ENCODE results near the gene TXNDC15.

Gene TXNDC15

DNA sequence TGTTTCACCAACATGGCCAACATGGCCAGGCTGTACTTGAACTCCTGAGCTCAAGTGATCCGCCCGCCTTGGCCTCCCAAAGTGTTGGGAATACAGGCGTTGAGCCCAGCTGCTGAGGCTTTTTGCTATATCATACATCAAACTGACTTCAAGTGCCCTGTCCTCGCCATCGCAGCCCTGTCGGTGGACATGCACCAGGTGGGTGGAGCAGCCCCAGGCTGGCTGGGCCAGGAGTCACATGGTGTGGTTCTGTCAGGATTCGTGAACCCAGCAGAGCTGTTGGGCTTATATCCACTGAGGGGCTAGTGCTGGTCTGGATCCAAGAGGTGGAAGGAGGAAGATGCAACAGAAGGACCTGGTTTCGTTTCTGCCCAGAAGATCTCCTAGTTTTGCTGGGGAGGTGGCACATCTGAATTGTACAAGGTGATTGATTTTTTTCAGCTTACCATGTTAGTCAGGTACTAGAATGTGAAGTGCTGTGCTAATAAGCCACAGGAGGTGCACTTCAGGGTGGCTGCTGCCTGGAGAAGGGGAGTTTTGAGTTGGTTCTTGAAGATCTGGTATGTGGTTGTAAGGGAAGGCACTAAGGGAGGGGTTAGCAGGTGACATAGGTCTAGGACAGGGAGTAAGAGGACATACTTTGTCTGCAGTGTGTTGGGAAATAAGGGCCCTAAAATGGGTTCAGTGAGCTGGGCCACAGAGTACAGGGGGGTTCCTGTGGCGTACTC, 46.8 kb downstream of the TXNDC15 start:
- no peak for DNase-seq (ENCODE audit: low read depth in 2 of 2)

DNA sequence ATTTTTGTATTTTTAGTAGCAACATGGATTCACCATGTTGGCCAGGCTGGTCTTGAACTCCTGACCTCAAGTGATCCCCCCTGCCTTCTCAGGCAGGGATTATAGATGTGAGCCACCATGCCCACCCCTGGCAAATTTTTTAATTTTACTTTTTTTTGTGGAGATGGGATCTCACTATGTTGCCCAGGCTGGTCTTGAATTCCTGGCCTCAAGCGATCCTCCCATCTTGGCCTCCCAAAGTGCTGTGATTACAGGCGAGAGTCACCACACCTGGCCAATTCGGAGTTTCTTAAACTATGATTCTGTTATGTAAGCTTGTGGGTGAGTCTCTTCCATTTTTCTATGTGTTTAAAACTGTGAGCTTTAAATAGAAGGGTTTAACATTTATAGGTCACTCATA, 58.3 kb downstream of the TXNDC15 start:
- DNase-seq (ENCODE audit: low read depth in 2 of 2), result no peak

GRCh38 chr5:134934202-134934601, 60.0 kb downstream of the TXNDC15 start:
- no peak for DNase-seq (ENCODE audit: low read depth in 2 of 2)

DNA sequence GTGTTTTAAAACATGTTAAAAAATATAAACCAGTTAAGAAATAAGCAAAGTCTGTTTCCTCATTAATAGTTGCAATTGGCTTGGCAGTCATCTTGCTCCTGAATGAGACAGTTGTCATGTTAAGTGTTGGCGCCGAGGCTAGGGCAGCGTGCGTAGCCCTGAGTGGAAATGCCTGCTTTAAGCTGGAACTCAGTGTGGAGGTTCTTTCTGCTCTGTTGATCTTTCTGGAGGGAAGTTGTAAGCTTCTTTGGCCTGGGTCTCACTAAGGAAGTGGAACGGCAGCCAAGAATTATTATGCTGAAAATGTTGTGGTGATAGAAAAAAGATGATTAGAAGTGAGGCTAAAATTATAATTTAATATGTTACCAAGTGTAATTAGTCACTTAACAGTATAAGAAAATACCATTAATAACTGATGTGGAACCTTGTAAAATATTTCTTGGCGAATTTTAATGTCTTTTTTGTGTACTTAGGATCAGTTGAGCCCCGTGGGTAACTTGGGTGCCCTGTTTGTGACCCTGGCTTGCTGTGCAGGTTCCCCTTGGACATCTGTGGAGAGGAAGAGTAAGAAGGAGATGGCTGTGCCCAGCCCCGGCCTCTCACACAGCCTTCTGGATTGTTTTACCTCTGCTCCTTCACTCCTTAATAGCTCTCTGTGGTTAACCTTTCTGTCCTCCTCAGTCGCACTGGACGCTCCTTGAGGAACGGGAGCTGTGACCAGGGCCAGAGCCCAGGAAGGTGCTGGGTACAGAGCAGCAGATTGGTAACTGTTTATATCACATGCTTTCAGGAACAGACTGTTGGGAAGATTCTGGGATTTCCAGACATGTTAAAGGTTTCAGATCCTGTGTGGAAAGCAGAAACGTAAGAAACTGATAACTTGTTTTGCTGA, 61.8 kb downstream of the TXNDC15 start:
- no peak for DNase-seq (ENCODE audit: low read depth in 2 of 2)

GRCh38 chr5:134937526-134937925, 63.4 kb downstream of the TXNDC15 start:
- no peak for DNase-seq (ENCODE audit: low read depth in 2 of 2)

- no peak for DNase-seq (ENCODE audit: low read depth in 2 of 2)
Measured at GRCh38 chr5:134938030-134938429, 63.9 kb downstream of the TXNDC15 start.

DNA sequence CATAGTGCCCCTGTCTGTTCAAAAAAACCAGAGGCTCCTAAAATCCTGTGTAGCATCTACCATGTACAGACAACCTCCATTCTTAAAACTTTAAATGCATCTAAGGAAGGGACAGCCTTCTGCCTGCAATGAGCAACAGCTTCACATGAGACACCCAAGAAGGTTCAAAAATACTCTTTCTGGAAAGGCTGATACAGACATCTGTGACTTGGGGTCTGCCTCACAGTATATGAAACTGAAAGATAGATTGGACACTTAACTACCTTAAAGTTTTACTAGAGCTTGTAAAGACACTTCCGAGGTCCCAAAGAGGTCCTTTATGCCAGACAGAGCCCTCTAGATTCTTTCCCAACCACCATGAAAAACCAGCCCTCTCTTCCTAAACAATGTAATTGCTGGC, 65.3 kb downstream of the TXNDC15 start:
- no peak for DNase-seq (ENCODE audit: low read depth in 2 of 2)

DNA sequence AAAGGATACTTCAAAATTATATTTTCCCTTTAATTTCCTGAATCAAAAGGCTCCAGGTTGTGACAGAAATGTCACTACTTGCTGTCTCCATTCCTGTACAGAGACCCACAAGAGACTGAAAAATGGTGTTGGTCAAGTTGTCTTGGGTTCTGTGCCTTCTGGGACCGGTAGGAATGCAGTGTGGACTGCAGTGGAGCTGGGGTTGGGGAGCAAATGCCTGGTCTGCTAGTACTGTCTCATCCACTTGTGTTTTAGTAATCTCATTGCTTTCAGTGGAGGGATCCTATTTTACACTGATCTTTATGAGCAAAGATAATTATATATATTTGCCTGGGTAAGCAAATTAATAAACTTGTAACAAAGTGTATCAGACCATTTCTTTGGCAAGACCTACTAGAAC, 69.4 kb downstream of the TXNDC15 start:
- no peak for DNase-seq (ENCODE audit: low read depth in 2 of 2)

- DNase-seq (ENCODE audit: low read depth in 2 of 2), result no peak
Measured at GRCh38 chr5:134944630-134945029, 70.5 kb downstream of the TXNDC15 start.

DNA sequence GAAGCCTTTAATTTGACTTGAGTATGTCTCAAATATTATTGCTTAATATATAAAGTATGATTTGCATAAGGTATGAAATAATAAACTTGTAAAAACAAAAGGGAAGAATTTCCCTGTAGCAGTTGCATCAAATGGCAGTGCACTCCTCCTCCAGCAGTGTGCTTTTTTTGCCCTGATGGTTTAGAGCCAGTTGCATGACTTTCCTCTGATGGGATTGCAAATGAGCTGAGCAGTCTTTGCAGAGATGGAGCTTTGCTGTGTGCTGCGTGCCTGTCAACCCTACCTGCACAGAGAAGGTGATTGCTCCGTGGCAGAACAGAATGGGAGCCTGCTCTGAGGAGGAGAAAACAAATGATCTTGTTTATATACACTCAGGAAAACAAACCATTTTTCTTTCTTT, 70.9 kb downstream of the TXNDC15 start:
- no peak for DNase-seq (ENCODE audit: low read depth in 2 of 2)

DNA sequence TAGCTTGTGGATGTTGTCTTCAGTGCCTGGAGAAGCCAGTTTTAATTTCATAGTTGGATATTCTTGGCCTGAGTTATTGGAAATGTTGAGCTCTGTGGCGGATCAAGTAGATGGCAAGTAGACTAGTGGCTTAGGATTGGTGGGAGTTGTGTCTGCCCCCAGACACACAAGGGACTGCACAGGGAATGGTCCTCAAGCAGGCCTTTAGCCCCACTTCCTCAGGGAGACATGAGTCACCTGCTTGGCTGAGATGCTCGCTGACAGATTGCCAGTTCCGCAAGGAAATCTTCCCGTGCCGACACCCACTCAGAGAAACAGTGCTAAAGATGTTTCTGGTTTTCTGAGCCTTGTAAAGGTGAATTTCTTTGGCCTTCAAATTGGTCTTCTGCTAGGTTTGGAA, 74.7 kb downstream of the TXNDC15 start:
- DNase-seq (ENCODE audit: low read depth in 2 of 2), result no peak

- DNase-seq (ENCODE audit: low read depth in 2 of 2), result no peak
Measured at GRCh38 chr5:134949316-134949715, 75.1 kb downstream of the TXNDC15 start.
